K562 (cell line): ENCODE data around the gene CD22. TPM values are rescaled to one million over a fixed set of nuclear protein-coding genes. Genes with fewer than 3 reads are reported as not detected.

ENCODE experiments used
- CBFA2T3 ChIP-seq: fragments of 450-650 bp; IDR thresholded peaks from 2 replicates; pipeline ENCODE4 v1.6.1; 2017
- CREM ChIP-seq: IDR thresholded peaks from 2 replicates; pipeline ENCODE4 v1.6.1; 2014; ENCODE audit warnings: antibody characterized with exemption, low read depth
- CTBP1 ChIP-seq: fragments of 450-650 bp; IDR thresholded peaks from 2 replicates; pipeline ENCODE4 v1.6.1; 2016; ENCODE audit warnings: borderline replicate concordance
- DMBX1 ChIP-seq: fragments of 250-450 bp; sonication (Bioruptor Pico); IDR thresholded peaks from 2 replicates; pipeline ENCODE4 v1.8.0; 2022; ENCODE audit warnings: inconsistent platforms, mild to moderate bottlenecking, moderate library complexity, borderline replicate concordance
- EP300 ChIP-seq: IDR thresholded peaks from 2 replicates; pipeline ENCODE4 v1.6.1; 2012; ENCODE audit warnings: low read length, improper control_type of control experiment
- JUN ChIP-seq, 2 experiments: sonication (generic) in 1 of 2; formaldehyde crosslinking in 1 of 2; IDR thresholded peaks; 2 replicates each; pipeline versions ENCODE4 v1.6.1 to v1.8.0; 2012 to 2022; ENCODE audit warnings: borderline replicate concordance in 2 of 2, mild to moderate bottlenecking in 2 of 2, improper control_type of control experiment in 1 of 2, low read depth in 1 of 2, low read length in 1 of 2, missing genetic modification reagents in 1 of 2
- MTA1 ChIP-seq: fragments of 450-650 bp; IDR thresholded peaks from 2 replicates; pipeline ENCODE4 v1.6.1; 2017; ENCODE audit warnings: borderline replicate concordance
- MTA2 ChIP-seq: fragments of 450-650 bp; IDR thresholded peaks from 2 replicates; pipeline ENCODE4 v1.6.1; 2016; ENCODE audit warnings: low read depth
- PHB2 ChIP-seq: fragments of 450-650 bp; IDR thresholded peaks from 2 replicates; pipeline ENCODE4 v1.6.1; 2017; ENCODE audit warnings: low read depth
- ZFX ChIP-seq: sonication (generic); formaldehyde crosslinking; IDR thresholded peaks from 2 replicates; pipeline ENCODE4 v1.8.0; 2022; ENCODE audit warnings: mild to moderate bottlenecking, missing genetic modification reagents, moderate library complexity
- ZNF384 ChIP-seq: IDR thresholded peaks from 2 replicates; pipeline ENCODE4 v1.6.1; 2012; ENCODE audit warnings: low read depth, low read length, improper control_type of control experiment
- polyA plus RNA-seq, 8 experiments: library from polyadenylated mRNA; depleted of rRNA in 4 of 8; stranded (reverse) in 5 of 8; unstranded in 3 of 8; fragments of >200 nt; fragmentation: Nextera tagmentation in 2 of 8; fragmentation: Illumina TruSeq in 1 of 8; extraction: Ambion mirVana in 2 of 8; extraction: Trizol in 1 of 8; gene quantifications; 2 replicates each; pipeline versions ENCODE4 v1.2.1 to v1.2.3, GENCODE V29; 2011 to 2014; ENCODE audit warnings: inconsistent platforms in 1 of 8, missing spikeins in 1 of 8
- total RNA-seq, 7 experiments: library from RNA; depleted of rRNA in 6 of 7; stranded (reverse); fragments of >200 nt in 6 of 7; fragmentation: Illumina TruSeq in 2 of 7; extraction: Trizol in 2 of 7; gene quantifications; 2 replicates each; pipeline versions ENCODE4 v1.2.1 to v1.2.3, GENCODE V29; 2011 to 2021; ENCODE audit warnings: low replicate concordance in 1 of 7
- TF ChIP-seq, protein P1 (sequence below): fragments of 200-800 bp; sonication (Bioruptor generic); IDR thresholded peaks from 2 replicates; pipeline ENCODE4 v1.6.1; 2017; ENCODE audit warnings: missing genetic modification characterization, missing compliant biosample characterization
- TF ChIP-seq, protein P2 (sequence below): fragments of 450-650 bp; IDR thresholded peaks from 2 replicates; pipeline ENCODE4 v1.6.1; 2017; ENCODE audit warnings: mild to moderate bottlenecking, moderate library complexity
- TF ChIP-seq, protein P3 (sequence below): fragments of 250-450 bp; sonication (Bioruptor Pico); IDR thresholded peaks from 2 replicates; pipeline ENCODE4 v1.8.0; 2022; ENCODE audit warnings: inconsistent platforms
- TF ChIP-seq, protein P4 (sequence below): sonication (generic); formaldehyde crosslinking; IDR thresholded peaks from 2 replicates; pipeline ENCODE4 v1.8.0; 2022; ENCODE audit warnings: mild to moderate bottlenecking, missing genetic modification reagents
- TF ChIP-seq, protein P5 (sequence below), 2 experiments: fragments of 450-650 bp in 1 of 2; sonication (generic) in 1 of 2; formaldehyde crosslinking in 1 of 2; IDR thresholded peaks in 1 of 2; conservative IDR thresholded peaks in 1 of 2; 2 replicates each; pipeline versions ENCODE4 v1.6.1 to v1.8.1; 2016 to 2023; ENCODE audit warnings: mild to moderate bottlenecking in 2 of 2, moderate library complexity in 2 of 2, inconsistent platforms in 1 of 2, missing genetic modification reagents in 1 of 2

CD22 gene
- total and polyA plus RNA-seq, 9 of the 15 experiments (the other 6 are each of a cell fraction or from before 2014, with no cell fraction given): 0.29 to 5.0 (median 3.5) TPM

DNA sequence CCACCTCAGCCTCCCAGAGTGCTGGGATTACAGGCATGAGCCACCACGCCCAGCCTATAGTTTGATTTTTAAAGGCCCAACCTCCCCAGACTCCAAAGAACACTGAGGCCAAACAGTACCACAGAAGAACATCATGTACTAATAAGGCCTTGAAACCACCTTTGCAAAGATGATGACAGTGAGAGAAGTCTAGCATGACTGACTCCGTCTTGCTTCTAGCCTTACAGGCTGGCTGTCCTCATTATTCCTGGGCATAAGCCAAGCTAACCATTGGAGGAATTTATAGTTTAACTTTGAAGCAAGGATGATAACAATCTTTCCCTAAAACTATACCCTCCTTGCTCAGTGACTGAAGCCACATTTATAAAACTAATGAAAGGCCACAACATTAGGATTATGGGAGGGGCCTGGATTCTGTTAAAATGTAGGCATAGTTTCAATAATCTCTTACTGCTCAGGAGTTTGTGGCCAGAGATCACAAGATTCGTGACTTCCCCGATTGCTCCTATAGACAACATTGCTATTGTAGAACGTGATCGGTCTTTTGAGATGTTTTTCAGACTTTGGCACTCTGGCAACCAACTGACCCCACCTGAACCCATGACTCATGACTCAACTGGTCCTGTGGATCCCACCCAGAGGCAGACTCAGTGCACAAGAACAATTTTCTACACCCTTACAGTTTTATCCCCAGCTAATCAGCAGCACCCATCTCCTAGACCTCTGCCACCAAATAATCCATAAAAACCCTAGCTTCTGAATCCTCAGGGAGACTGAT, 59.5 kb downstream of the CD22 start (continued):
- TF ChIP-seq, protein P1, sequence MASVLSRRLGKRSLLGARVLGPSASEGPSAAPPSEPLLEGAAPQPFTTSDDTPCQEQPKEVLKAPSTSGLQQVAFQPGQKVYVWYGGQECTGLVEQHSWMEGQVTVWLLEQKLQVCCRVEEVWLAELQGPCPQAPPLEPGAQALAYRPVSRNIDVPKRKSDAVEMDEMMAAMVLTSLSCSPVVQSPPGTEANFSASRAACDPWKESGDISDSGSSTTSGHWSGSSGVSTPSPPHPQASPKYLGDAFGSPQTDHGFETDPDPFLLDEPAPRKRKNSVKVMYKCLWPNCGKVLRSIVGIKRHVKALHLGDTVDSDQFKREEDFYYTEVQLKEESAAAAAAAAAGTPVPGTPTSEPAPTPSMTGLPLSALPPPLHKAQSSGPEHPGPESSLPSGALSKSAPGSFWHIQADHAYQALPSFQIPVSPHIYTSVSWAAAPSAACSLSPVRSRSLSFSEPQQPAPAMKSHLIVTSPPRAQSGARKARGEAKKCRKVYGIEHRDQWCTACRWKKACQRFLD (CRISPR knock-in tag): 0 out of 2 replicates have a peak, but pooled peaks have one; percentile 5
- no peak for TF ChIP-seq PHB2
- peak; percentile 13; the same call in 1 of the 2 replicates for TF ChIP-seq CBFA2T3
- 0 out of 2 replicates have a peak, but pooled peaks have one; percentile 49 for TF ChIP-seq MTA1
- TF ChIP-seq, protein P2, sequence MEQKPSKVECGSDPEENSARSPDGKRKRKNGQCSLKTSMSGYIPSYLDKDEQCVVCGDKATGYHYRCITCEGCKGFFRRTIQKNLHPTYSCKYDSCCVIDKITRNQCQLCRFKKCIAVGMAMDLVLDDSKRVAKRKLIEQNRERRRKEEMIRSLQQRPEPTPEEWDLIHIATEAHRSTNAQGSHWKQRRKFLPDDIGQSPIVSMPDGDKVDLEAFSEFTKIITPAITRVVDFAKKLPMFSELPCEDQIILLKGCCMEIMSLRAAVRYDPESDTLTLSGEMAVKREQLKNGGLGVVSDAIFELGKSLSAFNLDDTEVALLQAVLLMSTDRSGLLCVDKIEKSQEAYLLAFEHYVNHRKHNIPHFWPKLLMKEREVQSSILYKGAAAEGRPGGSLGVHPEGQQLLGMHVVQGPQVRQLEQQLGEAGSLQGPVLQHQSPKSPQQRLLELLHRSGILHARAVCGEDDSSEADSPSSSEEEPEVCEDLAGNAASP: peak; percentile 69
- TF ChIP-seq, protein P3, sequence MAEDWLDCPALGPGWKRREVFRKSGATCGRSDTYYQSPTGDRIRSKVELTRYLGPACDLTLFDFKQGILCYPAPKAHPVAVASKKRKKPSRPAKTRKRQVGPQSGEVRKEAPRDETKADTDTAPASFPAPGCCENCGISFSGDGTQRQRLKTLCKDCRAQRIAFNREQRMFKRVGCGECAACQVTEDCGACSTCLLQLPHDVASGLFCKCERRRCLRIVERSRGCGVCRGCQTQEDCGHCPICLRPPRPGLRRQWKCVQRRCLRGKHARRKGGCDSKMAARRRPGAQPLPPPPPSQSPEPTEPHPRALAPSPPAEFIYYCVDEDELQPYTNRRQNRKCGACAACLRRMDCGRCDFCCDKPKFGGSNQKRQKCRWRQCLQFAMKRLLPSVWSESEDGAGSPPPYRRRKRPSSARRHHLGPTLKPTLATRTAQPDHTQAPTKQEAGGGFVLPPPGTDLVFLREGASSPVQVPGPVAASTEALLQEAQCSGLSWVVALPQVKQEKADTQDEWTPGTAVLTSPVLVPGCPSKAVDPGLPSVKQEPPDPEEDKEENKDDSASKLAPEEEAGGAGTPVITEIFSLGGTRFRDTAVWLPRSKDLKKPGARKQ (CRISPR knock-in tag): no peak
- TF ChIP-seq ZFX: peak; percentile 25; the same call in 1 of the 2 replicates
- peak; percentile 29 for TF ChIP-seq EP300
- TF ChIP-seq ZNF384: no peak
- peak; percentile 8; the same call in 1 of the 2 replicates for TF ChIP-seq MTA2
- TF ChIP-seq JUN (IDR thresholded peaks at IDR 0.05; ENCODE audit: borderline replicate concordance, low read depth, low read length): peak; percentile 44; the same call in 1 of the 2 replicates
- no peak for TF ChIP-seq JUN (CRISPR knock-in tag; IDR thresholded peaks at IDR 0.05; ENCODE audit: borderline replicate concordance)
- TF ChIP-seq CTBP1: peak; percentile 51; the same call in 1 of the 2 replicates
- 0 out of 2 replicates have a peak, but pooled peaks have one; percentile 9 for TF ChIP-seq CREM
- no peak for TF ChIP-seq DMBX1
- TF ChIP-seq, protein P4, sequence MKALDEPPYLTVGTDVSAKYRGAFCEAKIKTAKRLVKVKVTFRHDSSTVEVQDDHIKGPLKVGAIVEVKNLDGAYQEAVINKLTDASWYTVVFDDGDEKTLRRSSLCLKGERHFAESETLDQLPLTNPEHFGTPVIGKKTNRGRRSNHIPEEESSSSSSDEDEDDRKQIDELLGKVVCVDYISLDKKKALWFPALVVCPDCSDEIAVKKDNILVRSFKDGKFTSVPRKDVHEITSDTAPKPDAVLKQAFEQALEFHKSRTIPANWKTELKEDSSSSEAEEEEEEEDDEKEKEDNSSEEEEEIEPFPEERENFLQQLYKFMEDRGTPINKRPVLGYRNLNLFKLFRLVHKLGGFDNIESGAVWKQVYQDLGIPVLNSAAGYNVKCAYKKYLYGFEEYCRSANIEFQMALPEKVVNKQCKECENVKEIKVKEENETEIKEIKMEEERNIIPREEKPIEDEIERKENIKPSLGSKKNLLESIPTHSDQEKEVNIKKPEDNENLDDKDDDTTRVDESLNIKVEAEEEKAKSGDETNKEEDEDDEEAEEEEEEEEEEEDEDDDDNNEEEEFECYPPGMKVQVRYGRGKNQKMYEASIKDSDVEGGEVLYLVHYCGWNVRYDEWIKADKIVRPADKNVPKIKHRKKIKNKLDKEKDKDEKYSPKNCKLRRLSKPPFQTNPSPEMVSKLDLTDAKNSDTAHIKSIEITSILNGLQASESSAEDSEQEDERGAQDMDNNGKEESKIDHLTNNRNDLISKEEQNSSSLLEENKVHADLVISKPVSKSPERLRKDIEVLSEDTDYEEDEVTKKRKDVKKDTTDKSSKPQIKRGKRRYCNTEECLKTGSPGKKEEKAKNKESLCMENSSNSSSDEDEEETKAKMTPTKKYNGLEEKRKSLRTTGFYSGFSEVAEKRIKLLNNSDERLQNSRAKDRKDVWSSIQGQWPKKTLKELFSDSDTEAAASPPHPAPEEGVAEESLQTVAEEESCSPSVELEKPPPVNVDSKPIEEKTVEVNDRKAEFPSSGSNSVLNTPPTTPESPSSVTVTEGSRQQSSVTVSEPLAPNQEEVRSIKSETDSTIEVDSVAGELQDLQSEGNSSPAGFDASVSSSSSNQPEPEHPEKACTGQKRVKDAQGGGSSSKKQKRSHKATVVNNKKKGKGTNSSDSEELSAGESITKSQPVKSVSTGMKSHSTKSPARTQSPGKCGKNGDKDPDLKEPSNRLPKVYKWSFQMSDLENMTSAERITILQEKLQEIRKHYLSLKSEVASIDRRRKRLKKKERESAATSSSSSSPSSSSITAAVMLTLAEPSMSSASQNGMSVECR (CRISPR knock-in tag): no peak
- TF ChIP-seq, protein P5, sequence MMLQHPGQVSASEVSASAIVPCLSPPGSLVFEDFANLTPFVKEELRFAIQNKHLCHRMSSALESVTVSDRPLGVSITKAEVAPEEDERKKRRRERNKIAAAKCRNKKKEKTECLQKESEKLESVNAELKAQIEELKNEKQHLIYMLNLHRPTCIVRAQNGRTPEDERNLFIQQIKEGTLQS (IDR thresholded peaks at IDR 0.05): peak; percentile 64
- TF ChIP-seq, protein P5 (CRISPR knock-in tag; conservative IDR thresholded peaks at IDR 0.05): no peak
